Metanephros (tissue), 1 donor: ENCODE results near the gene PEA15. TPM values are rescaled to one million over a fixed set of nuclear protein-coding genes. Genes with fewer than 3 reads are reported as not detected.

Experiments
- total RNA-seq: library from RNA; depleted of rRNA; stranded (reverse); fragments of >200 nt; gene quantifications from one replicate; pipeline ENCODE4 v1.2.3, GENCODE V29; 2014

Gene PEA15
- total RNA-seq: 43.7 TPM

GRCh38 chr1:160205242-160206035, at the start of gene PEA15:
TSS of gene PEA15 (plus strand) at chr1:160205384. CDS start at chr1:160211545, 6,161 bp downstream.

GRCh38 chr1:160189649-160190625, 15.2 kb upstream of the PEA15 start, which contains the start of gene CASQ1:
TSS of gene CASQ1 (plus strand) at chr1:160190575. CDS start at chr1:160190752, 177 bp downstream.

GRCh38 chr1:160261893-160262794, 57.0 kb downstream of the PEA15 start, which contains the start of gene DCAF8:
TSS of gene DCAF8 (minus strand) at chr1:160262549. CDS start at chr1:160244008, 18,541 bp downstream.

Other genes starting within 250 kb of the PEA15 start
- gene PIGM, start 173.4 kb upstream of the PEA15 start, total RNA-seq: 5.7 TPM
- 12.7 TPM for gene KCNJ10, start 135.2 kb upstream of the PEA15 start, total RNA-seq
- gene KCNJ9, start 123.8 kb upstream of the PEA15 start, total RNA-seq: 0.12 TPM
- 32.8 TPM for gene IGSF8, start 106.8 kb upstream of the PEA15 start, total RNA-seq
- 36.4 TPM for gene ATP1A2, start 89.6 kb upstream of the PEA15 start, total RNA-seq
- gene ATP1A4, start 53.8 kb upstream of the PEA15 start, total RNA-seq: 0.76 TPM
- gene CASQ1, start 14.8 kb upstream of the PEA15 start, total RNA-seq: 103 TPM
- 148 TPM for gene DCAF8, start 57.2 kb downstream of the PEA15 start, total RNA-seq
- 58.0 TPM for gene PEX19, start 79.7 kb downstream of the PEA15 start, total RNA-seq
- 127 TPM for gene COPA, start 137.9 kb downstream of the PEA15 start, total RNA-seq
- 102 TPM for gene NCSTN, start 138.0 kb downstream of the PEA15 start, total RNA-seq
- gene NHLH1, start 161.7 kb downstream of the PEA15 start, total RNA-seq: not detected
- 15.5 TPM for gene VANGL2, start 195.2 kb downstream of the PEA15 start, total RNA-seq